Mesenchymal stem cell (in vitro differentiated cells and primary cell): ENCODE data around the gene ADI1.

ENCODE experiments used
- DNase-seq: peaks from one replicate; pipeline ENCODE4 v3.0.0-alpha.2; 2013
- H2AFZ ChIP-seq: one replicate; pipeline ENCODE4 v1.6.1; 2013; ENCODE audit warnings: low read depth, mild to moderate bottlenecking, control low read depth, inconsistent platforms, low read length, moderate library complexity
- H2AK5ac ChIP-seq: 2 replicates; pipeline ENCODE4 v1.6.1; 2013; ENCODE audit warnings: low read length, moderate library complexity, mild to moderate bottlenecking, inconsistent platforms; ENCODE audit not compliant: severe bottlenecking
- H2BK120ac ChIP-seq: one replicate; pipeline ENCODE4 v1.6.1; 2013; ENCODE audit warnings: low read depth, mild to moderate bottlenecking, inconsistent platforms, low read length, moderate library complexity
- H2BK12ac ChIP-seq, 2 experiments: one replicate each; pipeline ENCODE4 v1.6.1; 2013; ENCODE audit warnings: inconsistent platforms in 2 of 2, low read length in 2 of 2, mild to moderate bottlenecking in 2 of 2, moderate library complexity in 2 of 2, control low read depth in 1 of 2
- H2BK15ac ChIP-seq: one replicate; pipeline ENCODE4 v1.6.1; 2013; ENCODE audit warnings: mild to moderate bottlenecking, low read depth, inconsistent platforms; ENCODE audit not compliant: poor library complexity, severe bottlenecking
- H2BK5ac ChIP-seq: 2 replicates; pipeline ENCODE4 v1.6.1; 2013; ENCODE audit warnings: low read depth, mild to moderate bottlenecking, low read length, control low read depth, inconsistent platforms; ENCODE audit not compliant: poor library complexity, severe bottlenecking
- H3K14ac ChIP-seq, 2 experiments: one replicate each; pipeline ENCODE4 v1.6.1; 2013; ENCODE audit warnings: inconsistent platforms in 2 of 2, low read length in 2 of 2, control low read depth in 1 of 2, mild to moderate bottlenecking in 1 of 2, moderate library complexity in 1 of 2
- H3K18ac ChIP-seq, 2 experiments: one replicate each; pipeline ENCODE4 v1.6.1; 2013; ENCODE audit warnings: inconsistent platforms in 2 of 2, low read length in 2 of 2, control low read depth in 1 of 2, low read depth in 1 of 2, mild to moderate bottlenecking in 1 of 2
- H3K23ac ChIP-seq, 2 experiments: one replicate each; pipeline ENCODE4 v1.6.1; 2013; ENCODE audit warnings: inconsistent platforms in 2 of 2, low read length in 2 of 2, mild to moderate bottlenecking in 2 of 2, moderate library complexity in 2 of 2, control low read depth in 1 of 2
- H3K27ac ChIP-seq: 2 replicates; pipeline ENCODE4 v1.5.1; 2013; ENCODE audit warnings: mild to moderate bottlenecking, moderate library complexity, low read length, control low read depth, inconsistent platforms; ENCODE audit not compliant: poor library complexity, severe bottlenecking
- H3K27me3 ChIP-seq, 2 experiments: 2 replicates each; pipeline versions ENCODE4 v1.6.1 to v1.7.0; 2013; ENCODE audit warnings: low read length in 2 of 2, mild to moderate bottlenecking in 2 of 2, moderate library complexity in 2 of 2, control low read depth in 1 of 2, inconsistent platforms in 1 of 2; ENCODE audit not compliant: control insufficient read depth in 1 of 2, insufficient read depth in 1 of 2
- H3K36me3 ChIP-seq, 2 experiments: 2 replicates each; pipeline versions ENCODE4 v1.6.1 to v1.7.0; 2013; ENCODE audit warnings: low read length in 2 of 2, control low read depth in 1 of 2, inconsistent platforms in 1 of 2, low read depth in 1 of 2, mild to moderate bottlenecking in 1 of 2; ENCODE audit not compliant: insufficient read depth in 2 of 2, control insufficient read depth in 1 of 2
- H3K4ac ChIP-seq, 2 experiments: one replicate each; pipeline ENCODE4 v1.6.1; 2013; ENCODE audit warnings: inconsistent platforms in 2 of 2, low read length in 2 of 2, mild to moderate bottlenecking in 2 of 2, moderate library complexity in 2 of 2, control low read depth in 1 of 2, low read depth in 1 of 2
- H3K4me1 ChIP-seq: 2 replicates; pipeline ENCODE4 v1.6.1; 2013; ENCODE audit warnings: low read depth, low read length, control low read depth; ENCODE audit not compliant: control insufficient read depth, insufficient read depth
- H3K4me2 ChIP-seq: 2 replicates; pipeline ENCODE4 v1.6.1; 2013; ENCODE audit warnings: low read length, mild to moderate bottlenecking, inconsistent platforms; ENCODE audit not compliant: poor library complexity, severe bottlenecking
- H3K4me3 ChIP-seq, 2 experiments: 2 replicates each; pipeline versions ENCODE4 v1.5.1 to v1.7.0; 2013; ENCODE audit warnings: low read length in 2 of 2, mild to moderate bottlenecking in 2 of 2, control low read depth in 1 of 2, low read depth in 1 of 2; ENCODE audit not compliant: insufficient read depth in 1 of 2
- H3K79me1 ChIP-seq: replicated peaks from 2 replicates; pipeline ENCODE4 v1.6.1; 2013; ENCODE audit warnings: mild to moderate bottlenecking, control low read depth, low read length, inconsistent platforms; ENCODE audit not compliant: poor library complexity, severe bottlenecking
- H3K9ac ChIP-seq: 2 replicates; pipeline ENCODE4 v1.7.0; 2013; ENCODE audit warnings: mild to moderate bottlenecking, low read length, moderate library complexity
- H3K9me3 ChIP-seq: 2 replicates; pipeline ENCODE4 v1.7.0; 2013; ENCODE audit warnings: mild to moderate bottlenecking, low read length; ENCODE audit not compliant: control insufficient read depth
- H4K8ac ChIP-seq: one replicate; pipeline ENCODE4 v1.6.1; 2013; ENCODE audit warnings: inconsistent platforms, mild to moderate bottlenecking, low read length, moderate library complexity
- H4K91ac ChIP-seq: one replicate; pipeline ENCODE4 v1.6.1; 2013; ENCODE audit warnings: mild to moderate bottlenecking, low read length, inconsistent platforms
- WGBS: methylation state at CpG from one replicate; pipeline ENCODE4 v1.1.7; 2013; ENCODE audit warnings: mixed read lengths; 5-methylcytosine and 5-hydroxymethylcytosine counted together

The ADI1 gene

DNA sequence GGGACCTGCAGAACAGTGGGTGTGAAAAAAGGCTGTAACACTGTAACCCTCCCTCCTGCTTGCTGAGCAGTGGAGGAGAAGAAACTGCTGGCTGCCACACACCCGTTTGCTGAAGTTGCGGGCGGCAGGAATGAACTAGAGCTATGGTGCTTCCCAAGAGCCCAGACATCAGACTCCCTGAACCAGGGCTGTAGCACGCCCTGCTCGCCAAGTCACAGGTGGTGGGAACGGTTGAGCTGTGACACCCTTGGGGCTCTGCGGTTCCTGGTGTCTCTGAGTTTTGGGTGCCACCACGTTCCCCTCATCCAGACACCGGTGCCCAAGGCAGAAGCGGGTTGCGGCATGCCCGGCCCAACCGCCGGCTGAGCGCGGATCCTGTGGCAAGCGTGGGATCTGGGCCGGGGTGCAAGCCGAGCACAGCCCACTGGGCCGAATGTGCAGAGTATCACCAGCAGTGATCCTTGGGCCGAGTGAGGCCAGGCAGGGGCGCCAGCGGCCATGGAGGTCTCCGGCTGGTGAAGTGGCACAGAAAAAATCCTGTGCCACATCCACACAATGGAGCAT is 15.0 kb upstream of the ADI1 start:
- H3K9ac ChIP-seq, result no peak overlapping the region
- H4K8ac ChIP-seq, result no peak overlapping the region
- H2BK15ac ChIP-seq, result no peak overlapping the region
- no peak overlapping the region for H2BK120ac ChIP-seq
- H3K4me2 ChIP-seq, result no peak overlapping the region
- H2BK12ac ChIP-seq, result peak overlapping the region in 1 of 2 experiments; percentile 12
- no peak overlapping the region for H3K27ac ChIP-seq
- no peaks in the 10 kb centered on the region for H3K27me3 ChIP-seq
- 98% methylated on average over 23 of the region's 24 CpGs for WGBS
- peaks cover 15% of the 10 kb centered on the region for H3K4me1 ChIP-seq
- peaks cover 26 to 27% of the 10 kb centered on the region in 2 experiments for H3K36me3 ChIP-seq
- H3K14ac ChIP-seq, result no peak overlapping the region
- H2AFZ ChIP-seq, result no peak overlapping the region
- H3K4me3 ChIP-seq, result no peak overlapping the region
- no peak overlapping the region for H3K18ac ChIP-seq
- H2BK5ac ChIP-seq, result no peak overlapping the region
- H4K91ac ChIP-seq, result peak overlapping the region; percentile 6
- H3K4ac ChIP-seq, result peak overlapping the region in 1 of 2 experiments; percentile 63
- H2AK5ac ChIP-seq, result peak overlapping the region; percentile 75
- no peak for DNase-seq
- no peak overlapping the region for H3K23ac ChIP-seq
- H3K9me3 ChIP-seq, result no peaks in the 10 kb centered on the region
- peaks cover 9% of the 10 kb centered on the region for H3K79me1 ChIP-seq

- Histone ChIP-seq H3K36me3 (peaks cover 21 to 28% of the 10 kb centered on the region in 2 experiments), H4K91ac (no peak overlapping the region), H3K4me1 (peaks cover 15% of the 10 kb centered on the region), H4K8ac (no peak overlapping the region), H3K27ac (no peak overlapping the region), H2AK5ac (no peak overlapping the region), H3K79me1 (peaks cover 9% of the 10 kb centered on the region), H3K27me3 (no peaks in the 10 kb centered on the region), H2BK15ac (no peak overlapping the region), H2BK120ac (no peak overlapping the region), H3K14ac (no peak overlapping the region), H3K18ac (no peak overlapping the region), H3K4me3 (no peak overlapping the region), H3K9me3 (no peaks in the 10 kb centered on the region), H3K4ac (no peak overlapping the region), H2BK12ac (no peak overlapping the region), H3K23ac (no peak overlapping the region), H2AFZ (no peak overlapping the region), H3K9ac (no peak overlapping the region), H2BK5ac (no peak overlapping the region), H3K4me2 (no peak overlapping the region)
- no peak for DNase-seq
- WGBS, result 81% methylated on average over 6 of the region's 6 CpGs
Observed at GRCh38 chr2:3533836-3534235, 14.5 kb upstream of the ADI1 start.

- no peak overlapping the region for H3K14ac ChIP-seq
- H4K91ac ChIP-seq, result no peak overlapping the region
- H2AK5ac ChIP-seq, result no peak overlapping the region
- no peak overlapping the region for H2BK15ac ChIP-seq
- no peak overlapping the region for H3K9ac ChIP-seq
- no peak overlapping the region for H2BK12ac ChIP-seq
- no peak overlapping the region for H4K8ac ChIP-seq
- no peak overlapping the region for H3K27ac ChIP-seq
- WGBS, result 94% methylated on average over 12 of the region's 12 CpGs
- H3K79me1 ChIP-seq, result peaks cover 8% of the 10 kb centered on the region
- H3K4me1 ChIP-seq, result peaks cover 17% of the 10 kb centered on the region
- no peak overlapping the region for H2AFZ ChIP-seq
- no peak overlapping the region for H3K23ac ChIP-seq
- H3K4me3 ChIP-seq, result no peak overlapping the region
- no peak overlapping the region for H3K18ac ChIP-seq
- H3K36me3 ChIP-seq, result peaks cover 16 to 31% of the 10 kb centered on the region in 2 experiments
- H3K4ac ChIP-seq, result no peak overlapping the region
- DNase-seq, result no peak
- H2BK5ac ChIP-seq, result no peak overlapping the region
- H2BK120ac ChIP-seq, result no peak overlapping the region
- no peaks in the 10 kb centered on the region for H3K9me3 ChIP-seq
- H3K4me2 ChIP-seq, result no peak overlapping the region
- H3K27me3 ChIP-seq, result no peaks in the 10 kb centered on the region
Observed at GRCh38 chr2:3532941-3533340, 13.6 kb upstream of the ADI1 start.

DNA sequence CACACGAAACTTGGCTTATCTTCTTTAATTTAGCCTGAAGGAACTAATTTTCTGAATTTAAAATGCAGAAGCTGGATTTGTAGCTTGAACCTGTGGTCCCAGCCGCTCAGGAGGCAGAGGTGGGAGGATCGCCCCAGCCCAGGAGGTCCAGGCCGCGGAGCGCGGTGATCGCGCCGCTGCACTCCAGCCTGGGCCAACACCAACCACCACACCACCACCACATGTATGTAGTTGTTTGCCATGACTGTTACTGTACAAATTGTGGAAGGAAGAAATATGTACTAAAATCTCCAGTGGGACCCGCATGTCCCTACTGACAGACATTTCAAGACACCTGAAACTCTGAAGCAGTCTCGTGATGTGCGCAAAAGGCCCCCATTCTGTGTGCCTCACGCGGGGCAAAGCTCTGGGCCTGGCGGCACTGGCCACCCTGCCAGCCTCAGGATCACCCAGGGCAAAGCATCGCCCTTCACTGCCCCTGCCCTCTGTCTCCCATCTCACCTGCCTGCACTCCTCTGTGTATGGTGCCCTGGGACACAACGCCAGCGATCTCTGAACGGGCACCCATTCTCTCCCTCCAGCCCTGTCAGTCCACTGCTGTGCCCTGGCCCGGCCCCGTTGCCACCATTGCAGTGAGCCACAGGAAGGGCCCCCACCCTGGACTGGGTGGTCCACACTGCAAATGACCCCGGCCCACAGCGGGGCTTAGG is 10.1 kb upstream of the ADI1 start:
- H3K18ac ChIP-seq, result no peak overlapping the region
- no peak overlapping the region for H2BK5ac ChIP-seq
- no peak overlapping the region for H2BK120ac ChIP-seq
- peaks cover 4% of the 10 kb centered on the region for H3K79me1 ChIP-seq
- no peak overlapping the region for H3K27ac ChIP-seq
- no peaks in the 10 kb centered on the region for H3K9me3 ChIP-seq
- WGBS, result 96% methylated on average over 14 of the region's 24 CpGs
- H3K4ac ChIP-seq, result no peak overlapping the region
- no peaks in the 10 kb centered on the region for H3K27me3 ChIP-seq
- H2BK12ac ChIP-seq, result no peak overlapping the region
- H2AK5ac ChIP-seq, result no peak overlapping the region
- no peak for DNase-seq
- peaks cover 2% of the 10 kb centered on the region for H3K4me1 ChIP-seq
- H3K4me3 ChIP-seq, result peak overlapping the region in 1 of 2 experiments; percentile 21
- H3K4me2 ChIP-seq, result no peak overlapping the region
- no peak overlapping the region for H2BK15ac ChIP-seq
- H4K8ac ChIP-seq, result peak overlapping the region; percentile 76
- H3K36me3 ChIP-seq, result peaks cover 16 to 32% of the 10 kb centered on the region in 2 experiments
- no peak overlapping the region for H4K91ac ChIP-seq
- no peak overlapping the region for H2AFZ ChIP-seq
- H3K23ac ChIP-seq, result no peak overlapping the region
- H3K14ac ChIP-seq, result no peak overlapping the region
- no peak overlapping the region for H3K9ac ChIP-seq
